ENCODE results near the gene SLC25A6. TPM values are rescaled to one million over a fixed set of nuclear protein-coding genes. Genes with fewer than 3 reads are reported as not detected.

SLC25A6 gene
- 223 and 311 TPM in 2 replicates for total RNA-seq

GRCh38 chrX:1391707-1392375 is at the start of gene SLC25A6:
Gene SLC25A6, minus strand, starts transcription at chrX:1392113. Its CDS starts 104 bp downstream, at chrX:1392009.

GRCh38 chrX:1336331-1336943 is 55.5 kb downstream of the SLC25A6 start, which contains the start of gene IL3RA:
Gene IL3RA, plus strand, starts transcription at chrX:1336785. Its CDS starts 4,981 bp downstream, at chrX:1341766.

Other genes with a start within 250 kb of the SLC25A6 start
- not detected in 2 replicates for gene CRLF2, start 179.5 kb downstream of the SLC25A6 start, total RNA-seq
- gene CSF2RA, start 123.3 kb downstream of the SLC25A6 start, total RNA-seq, result not detected in 2 replicates
- gene IL3RA, start 55.3 kb downstream of the SLC25A6 start, total RNA-seq, result not detected in 2 replicates
- 26.6 and 27.2 TPM in 2 replicates for gene ASMTL, start 60.8 kb upstream of the SLC25A6 start, total RNA-seq
- not detected in 2 replicates for gene P2RY8, start 145.1 kb upstream of the SLC25A6 start, total RNA-seq
- gene AKAP17A, start 199.5 kb upstream of the SLC25A6 start, total RNA-seq, result 13.6 and 17.8 TPM in 2 replicates
- gene ASMT, start 222.9 kb upstream of the SLC25A6 start, total RNA-seq, result not detected in 2 replicates

Data from subcutaneous preadipocyte (primary cell).